Activated naive CD4-positive, alpha-beta T cell treated with anti-CD3 and anti-CD28 coated beads, Interleukin-2, amount 50 U/mL, for 72 hours (primary cell): ENCODE data around the gene RALGAPA2. TPM values are rescaled to one million over a fixed set of nuclear protein-coding genes. Genes with fewer than 3 reads are reported as not detected.

Experiments used
- ATAC-seq, 2 donors: fragments of 150-1000 bp; cut with Tn5 transposase; 2 replicates each; pipeline ENCODE4 v1.10.0; 2021; ENCODE audit warnings: mild to moderate bottlenecking in 2 of 2, moderate library complexity in 2 of 2
- DNase-seq, 2 donors: peaks; one replicate each; pipeline ENCODE4 v3.0.0; 2021 to 2022; ENCODE audit warnings: low spot score in 2 of 2
- H3K27ac Mint-ChIP-seq, 2 donors: one replicate each; pipeline ENCODE4 v1.8.0; 2022; ENCODE audit warnings: mild to moderate bottlenecking in 2 of 2, mixed read lengths in 2 of 2
- H3K36me3 Mint-ChIP-seq, 2 donors: one replicate each; pipeline ENCODE4 v1.8.0; 2022; ENCODE audit warnings: mixed read lengths in 2 of 2
- H3K9me3 Mint-ChIP-seq, 2 donors: one replicate each; pipeline ENCODE4 v1.8.0; 2022; ENCODE audit warnings: mixed read lengths in 2 of 2
- total RNA-seq, 2 donors: library from RNA; stranded (reverse); gene quantifications; one replicate each; pipeline ENCODE4 v1.2.3, GENCODE V29; 2022

Gene RALGAPA2
- total RNA-seq, 2 donors from 2014 or later, result 24.9 to 33.1 TPM

DNA sequence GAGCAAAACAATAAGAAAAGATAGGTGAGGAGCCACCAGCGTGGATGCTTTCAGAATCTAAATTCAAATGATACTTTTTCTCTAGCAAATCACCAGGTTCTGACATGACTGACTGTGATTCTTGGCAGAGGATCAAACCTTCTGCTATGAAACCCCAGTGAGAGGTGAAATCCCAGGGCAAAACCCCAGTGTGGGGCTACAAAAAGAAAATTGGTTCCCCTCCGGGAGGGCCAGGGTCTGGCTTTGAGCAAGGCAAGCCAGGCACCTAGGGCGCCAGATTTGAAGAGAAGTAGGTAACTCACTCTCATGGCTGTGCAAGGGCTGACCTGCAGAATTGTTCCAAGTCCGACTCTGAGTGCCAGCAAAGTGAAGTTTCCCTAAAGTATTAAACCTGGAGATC lies 20.2 kb upstream of the RALGAPA2 start:
- peak in 1 of 2 donors; percentile 16 for ATAC-seq
- no peaks in the 10 kb centered on the region for H3K36me3 Mint-ChIP-seq

DNA sequence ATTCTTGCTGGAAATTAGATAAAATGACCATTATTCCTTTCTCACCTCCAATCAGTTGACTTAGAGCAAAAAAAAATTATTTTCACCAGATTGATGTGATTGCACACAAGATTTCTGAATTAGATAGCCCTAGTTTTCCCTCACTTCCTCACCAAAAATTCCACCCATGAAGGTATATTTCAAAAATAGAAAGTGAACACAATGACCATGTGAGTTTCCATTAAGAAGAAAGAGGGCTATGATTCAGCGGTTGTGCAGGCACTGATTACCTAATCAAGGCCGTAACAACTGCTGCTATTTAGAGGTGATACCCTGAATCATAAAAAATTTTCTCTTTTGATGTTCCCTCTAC lies 19.5 kb upstream of the RALGAPA2 start:
- ATAC-seq (no peak), DNase-seq (no peak)
- Mint-ChIP-seq H3K9me3 (no peaks in the 10 kb centered on the region), H3K27ac (no peak overlapping the region), H3K36me3 (no peaks in the 10 kb centered on the region)

More for the DNA sequence above, 20.2 kb upstream of the RALGAPA2 start:
- DNase-seq, result no peak
- Mint-ChIP-seq H3K27ac (no peak overlapping the region), H3K9me3 (no peaks in the 10 kb centered on the region)

- DNase-seq (no peak), ATAC-seq (no peak)
- H3K27ac Mint-ChIP-seq, result no peak overlapping the region
- H3K9me3 Mint-ChIP-seq, result no peaks in the 10 kb centered on the region
- no peaks in the 10 kb centered on the region for H3K36me3 Mint-ChIP-seq
Measured at GRCh38 chr20:20731000-20731944, 18.8 kb upstream of the RALGAPA2 start.

- no peak for ATAC-seq
- Mint-ChIP-seq H3K9me3 (no peaks in the 10 kb centered on the region), H3K27ac (no peak overlapping the region), H3K36me3 (no peaks in the 10 kb centered on the region)
- no peak for DNase-seq
Measured at GRCh38 chr20:20729563-20729962, 17.1 kb upstream of the RALGAPA2 start.

DNA sequence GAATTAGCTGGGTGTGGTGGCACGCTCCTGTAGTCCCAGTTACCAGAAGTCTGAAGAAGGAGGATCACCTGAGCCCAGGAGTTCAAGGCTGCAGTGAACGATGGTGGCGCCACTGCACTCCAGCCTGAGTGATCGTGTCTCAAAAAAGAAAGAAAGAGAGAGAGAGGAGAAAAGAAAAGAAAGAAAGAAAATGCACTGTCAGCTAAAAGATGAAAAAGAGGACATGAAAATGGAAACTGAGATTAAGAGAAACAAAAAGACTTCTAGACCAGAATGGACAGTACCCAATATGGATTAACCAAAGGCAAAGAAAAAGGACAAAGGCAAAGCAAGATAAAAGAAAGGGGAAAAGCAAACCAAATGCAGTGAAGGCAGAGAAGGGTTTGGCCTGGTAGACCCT lies 9.0 kb upstream of the RALGAPA2 start:
- DNase-seq (no peak), ATAC-seq (no peak)
- Mint-ChIP-seq H3K36me3 (no peaks in the 10 kb centered on the region), H3K9me3 (no peaks in the 10 kb centered on the region), H3K27ac (no peak overlapping the region)

DNA sequence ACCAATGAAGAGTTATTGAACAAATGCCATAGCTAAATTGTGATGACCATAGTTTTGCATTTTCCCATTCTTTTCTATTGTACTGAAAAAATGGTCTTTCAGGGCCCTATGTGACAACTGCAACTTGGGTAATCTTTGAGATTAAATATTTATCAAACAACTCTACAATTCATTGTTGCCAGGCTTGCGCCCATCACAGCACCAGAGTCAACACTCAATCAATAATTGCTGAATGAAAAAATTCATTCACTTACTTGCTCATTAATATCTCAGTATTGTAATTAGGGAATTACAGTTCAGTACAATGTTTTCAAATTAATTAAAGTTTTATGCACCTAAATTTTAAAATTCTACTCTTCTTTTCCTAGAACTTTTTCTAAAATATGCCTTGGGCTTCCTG lies 7.7 kb upstream of the RALGAPA2 start:
- H3K36me3 Mint-ChIP-seq, result no peaks in the 10 kb centered on the region
- no peak overlapping the region for H3K27ac Mint-ChIP-seq
- DNase-seq (no peak), ATAC-seq (no peak)
- H3K9me3 Mint-ChIP-seq, result no peaks in the 10 kb centered on the region

DNA sequence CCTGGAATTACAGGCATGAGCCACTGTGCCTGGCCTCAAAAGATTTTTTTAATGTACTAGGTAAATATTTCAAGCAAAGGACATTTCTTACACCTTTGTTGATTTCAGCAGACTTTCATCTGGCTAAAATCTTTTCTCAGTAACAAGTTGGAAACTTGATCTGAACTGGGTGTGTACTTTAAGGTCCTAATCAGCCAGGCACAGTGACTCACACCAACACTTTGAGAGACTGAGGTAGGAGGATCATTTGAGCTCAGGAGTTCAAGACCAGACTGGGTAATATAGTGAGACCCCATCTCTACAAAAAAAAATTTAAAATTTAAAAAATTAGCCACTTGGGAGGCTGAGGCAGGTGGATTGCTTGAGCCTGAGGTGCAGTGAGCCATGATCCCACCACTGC lies 7.0 kb upstream of the RALGAPA2 start:
- Mint-ChIP-seq H3K9me3 (no peaks in the 10 kb centered on the region), H3K36me3 (no peaks in the 10 kb centered on the region), H3K27ac (no peak overlapping the region)
- DNase-seq, result no peak
- no peak for ATAC-seq

DNA sequence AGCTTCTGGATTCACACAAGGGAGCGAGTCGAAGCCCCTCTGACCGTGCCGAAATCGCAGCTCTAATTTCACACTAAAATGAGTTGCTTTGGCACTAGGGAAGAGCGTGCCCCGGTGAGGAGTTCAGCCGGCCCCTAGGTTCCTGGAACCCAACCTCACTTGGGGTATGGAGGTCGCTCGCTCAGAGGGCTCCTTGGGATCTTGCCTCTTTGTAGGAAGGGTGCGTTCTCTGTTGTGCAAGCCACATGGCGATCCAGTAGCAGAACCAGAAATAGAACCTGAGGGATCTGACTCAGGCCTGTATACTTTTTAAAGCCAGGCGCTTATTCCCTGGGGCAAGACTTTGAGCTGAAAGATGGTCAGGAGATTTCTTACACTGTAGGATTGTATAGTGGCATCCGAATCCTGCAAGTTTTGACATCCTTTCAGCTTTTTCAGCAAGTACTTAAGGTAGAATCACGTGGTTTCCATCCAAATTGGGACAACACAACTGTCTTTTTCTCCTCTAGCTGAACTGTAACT lies 861 bp upstream of the RALGAPA2 start:
- ATAC-seq (no peak), DNase-seq (no peak)
- no peaks in the 10 kb centered on the region for H3K9me3 Mint-ChIP-seq
- H3K27ac Mint-ChIP-seq, result peak overlapping the region in 1 of 2 donors; percentile 83
- peaks cover 4 to 23% of the 10 kb centered on the region in 2 donors for H3K36me3 Mint-ChIP-seq

DNA sequence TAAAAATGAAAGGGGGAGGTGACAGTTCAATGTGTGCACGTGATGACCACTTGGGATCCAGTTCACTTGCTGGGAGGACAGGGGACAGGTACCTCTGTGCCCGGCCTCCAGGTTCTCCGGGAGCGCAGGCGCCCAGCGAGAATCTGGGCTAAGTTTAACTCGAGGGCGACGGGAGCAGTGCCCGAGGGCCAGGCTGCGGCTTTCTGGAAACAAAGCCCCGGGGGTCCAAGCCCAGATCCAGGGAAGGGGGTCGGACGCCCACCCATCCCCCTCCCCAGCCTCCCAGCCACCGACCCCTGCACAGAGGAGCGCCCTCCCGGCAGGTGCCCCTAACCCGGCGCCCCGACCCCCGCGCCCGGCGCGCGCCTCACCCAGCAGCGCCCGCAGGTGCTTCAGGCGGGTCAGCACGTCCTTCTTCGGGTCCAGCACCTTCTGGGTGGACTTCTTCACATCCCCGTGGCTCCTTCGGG lies 405 bp downstream of the RALGAPA2 start:
- Mint-ChIP-seq H3K27ac (peak overlapping the region; percentile 87 to 90), H3K9me3 (peaks cover 0 to 5% of the 10 kb centered on the region in 2 donors), H3K36me3 (peaks cover 4 to 33% of the 10 kb centered on the region in 2 donors)
- peak in 1 of 2 donors; percentile 2 for ATAC-seq
- DNase-seq, result no peak

DNA sequence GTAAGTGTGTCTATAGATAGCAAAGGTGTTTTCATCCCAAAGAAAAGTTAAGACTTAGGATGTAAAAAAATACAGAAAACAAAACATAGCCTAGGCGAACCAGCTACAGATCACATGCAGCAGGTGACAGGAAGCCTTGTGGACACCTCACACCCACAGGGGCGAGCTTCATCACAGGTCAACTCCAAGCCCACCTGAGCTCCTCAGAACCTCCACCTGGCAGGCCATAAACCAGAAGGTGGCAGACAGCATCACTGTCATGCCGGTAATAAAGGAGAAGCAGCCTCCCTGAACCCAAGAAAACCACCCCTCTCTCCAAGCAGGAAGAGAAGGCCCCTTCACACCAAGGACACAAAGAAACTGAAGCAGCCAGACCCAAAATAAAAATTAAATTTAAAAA lies 1.0 kb downstream of the RALGAPA2 start:
- ATAC-seq (no peak), DNase-seq (peak in 1 of 2 donors; percentile 10)

GRCh38 chr20:20710443-20711315 lies 1.8 kb downstream of the RALGAPA2 start:
- peaks cover 4 to 45% of the 10 kb centered on the region in 2 donors for H3K36me3 Mint-ChIP-seq
- ATAC-seq (peak; percentile 33 to 42), DNase-seq (peak in 1 of 2 donors; percentile 14)
- H3K9me3 Mint-ChIP-seq, result peaks cover 0 to 5% of the 10 kb centered on the region in 2 donors
- peak overlapping the region; percentile 38 to 90 for H3K27ac Mint-ChIP-seq

More for the DNA sequence above, 1.0 kb downstream of the RALGAPA2 start:
- peaks cover 0 to 5% of the 10 kb centered on the region in 2 donors for H3K9me3 Mint-ChIP-seq
- peak overlapping the region; percentile 87 to 90 for H3K27ac Mint-ChIP-seq
- peaks cover 4 to 40% of the 10 kb centered on the region in 2 donors for H3K36me3 Mint-ChIP-seq

GRCh38 chr20:20709887-20710286 lies 2.6 kb downstream of the RALGAPA2 start:
- Mint-ChIP-seq H3K36me3 (peaks cover 4 to 45% of the 10 kb centered on the region in 2 donors), H3K9me3 (peaks cover 0 to 5% of the 10 kb centered on the region in 2 donors), H3K27ac (peak overlapping the region in 1 of 2 donors; percentile 90)
- DNase-seq (no peak), ATAC-seq (no peak)

- Mint-ChIP-seq H3K36me3 (peaks cover under 1 to 39% of the 10 kb centered on the region in 2 donors), H3K27ac (no peak overlapping the region), H3K9me3 (peaks cover 0 to 8% of the 10 kb centered on the region in 2 donors)
- no peak for DNase-seq
- no peak for ATAC-seq
Measured at GRCh38 chr20:20706285-20706684, 6.2 kb downstream of the RALGAPA2 start.

DNA sequence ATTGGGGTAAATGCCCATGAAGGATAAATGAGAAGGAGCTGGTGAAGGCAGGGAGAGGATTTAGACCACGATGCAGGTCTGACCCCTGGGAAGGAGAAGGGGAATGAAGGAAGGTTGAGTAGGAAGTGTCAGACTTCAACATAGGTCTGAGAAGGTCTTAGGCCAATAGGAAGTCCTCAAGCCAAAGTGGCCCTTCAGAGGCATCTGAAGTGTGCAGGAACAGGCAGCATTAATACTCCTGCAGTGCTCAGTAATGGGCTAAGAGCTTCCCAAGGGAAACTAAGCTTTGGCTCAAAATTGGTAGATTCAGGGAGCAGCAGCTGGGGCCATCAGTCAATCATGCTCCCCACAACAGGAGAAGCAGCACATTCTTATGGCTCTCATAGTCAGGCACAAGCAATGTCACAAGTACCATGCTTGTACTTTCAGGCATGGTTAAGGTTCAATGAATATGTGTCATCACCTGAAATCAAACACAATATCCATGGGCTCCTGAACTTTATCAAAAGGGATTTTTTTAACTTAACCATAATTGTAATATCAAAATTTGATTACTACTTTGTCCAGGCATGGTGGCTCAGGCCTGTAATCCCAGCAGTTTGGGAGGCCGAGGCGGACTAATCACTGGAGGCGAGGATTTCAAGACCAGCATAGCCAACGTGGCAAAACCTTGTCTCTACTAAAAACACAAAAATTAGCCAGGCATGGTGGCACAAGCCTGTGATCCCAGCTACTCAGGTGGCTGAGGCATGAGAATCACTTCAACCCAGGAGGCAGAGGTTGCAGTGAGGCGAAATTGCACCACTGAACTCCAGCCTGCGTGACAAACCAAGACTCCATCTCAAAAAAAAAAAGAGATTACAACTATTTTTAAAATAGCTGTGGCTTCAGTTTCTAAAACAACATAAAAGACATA lies 9.9 kb downstream of the RALGAPA2 start:
- DNase-seq, result no peak
- no peak for ATAC-seq
- H3K27ac Mint-ChIP-seq, result no peak overlapping the region
- peaks cover 0 to 4% of the 10 kb centered on the region in 2 donors for H3K9me3 Mint-ChIP-seq
- peaks cover 0 to 16% of the 10 kb centered on the region in 2 donors for H3K36me3 Mint-ChIP-seq

- peaks cover 0 to 4% of the 10 kb centered on the region in 2 donors for H3K9me3 Mint-ChIP-seq
- no peaks in the 10 kb centered on the region for H3K36me3 Mint-ChIP-seq
- DNase-seq (no peak), ATAC-seq (no peak)
- H3K27ac Mint-ChIP-seq, result no peak overlapping the region
Measured at GRCh38 chr20:20699917-20700316, 12.5 kb downstream of the RALGAPA2 start.

DNA sequence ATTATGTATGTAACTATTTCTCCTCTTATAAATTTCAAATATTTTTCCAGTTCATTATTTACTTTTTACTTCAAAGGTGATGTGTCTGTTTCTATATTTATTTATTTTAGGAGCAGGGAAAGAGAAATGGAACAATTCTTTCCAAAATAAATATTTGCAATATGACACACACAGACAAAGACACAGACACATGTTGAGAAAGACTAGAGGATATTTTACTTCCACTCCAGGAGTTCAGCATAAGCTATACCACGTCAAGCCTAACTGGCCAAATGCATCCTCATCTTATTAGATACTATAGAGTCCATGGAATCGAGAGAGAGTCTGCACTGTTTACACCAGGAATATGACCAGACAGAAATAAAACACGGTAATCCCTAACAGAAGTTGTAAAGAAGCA lies 13.3 kb downstream of the RALGAPA2 start:
- H3K36me3 Mint-ChIP-seq, result no peaks in the 10 kb centered on the region
- H3K27ac Mint-ChIP-seq, result no peak overlapping the region
- DNase-seq, result no peak
- peaks cover 0 to 4% of the 10 kb centered on the region in 2 donors for H3K9me3 Mint-ChIP-seq
- no peak for ATAC-seq
